ENCODE measurements around the gene XYLT1.

The XYLT1 gene

DNA sequence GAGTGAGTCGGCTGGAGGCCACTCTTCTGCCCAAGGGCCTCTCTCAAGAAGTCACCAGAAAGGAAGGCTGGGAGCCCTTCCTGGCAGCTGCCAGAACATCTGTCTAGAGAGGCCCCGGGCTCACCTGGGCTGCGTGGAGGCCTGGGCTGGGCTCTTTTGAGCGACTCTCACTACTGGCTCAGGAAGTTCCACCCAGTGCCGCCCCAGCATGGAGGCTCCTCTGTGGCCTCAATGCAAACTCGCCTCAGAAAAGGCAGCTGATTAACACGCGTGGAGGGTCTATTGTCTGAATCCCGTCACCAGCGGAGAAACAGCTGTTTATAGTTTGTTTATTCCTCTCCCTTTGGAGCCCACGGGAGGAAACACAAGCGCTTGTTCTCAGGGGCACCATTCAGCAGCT, 25.3 kb downstream of the XYLT1 start:
- no peak overlapping the region for H3K4me3 ChIP-seq (ENCODE audit: control insufficient read depth, low read depth, low read length)
- no peak for DNase-seq (ENCODE audit: low read depth)
- TF ChIP-seq, protein P1, sequence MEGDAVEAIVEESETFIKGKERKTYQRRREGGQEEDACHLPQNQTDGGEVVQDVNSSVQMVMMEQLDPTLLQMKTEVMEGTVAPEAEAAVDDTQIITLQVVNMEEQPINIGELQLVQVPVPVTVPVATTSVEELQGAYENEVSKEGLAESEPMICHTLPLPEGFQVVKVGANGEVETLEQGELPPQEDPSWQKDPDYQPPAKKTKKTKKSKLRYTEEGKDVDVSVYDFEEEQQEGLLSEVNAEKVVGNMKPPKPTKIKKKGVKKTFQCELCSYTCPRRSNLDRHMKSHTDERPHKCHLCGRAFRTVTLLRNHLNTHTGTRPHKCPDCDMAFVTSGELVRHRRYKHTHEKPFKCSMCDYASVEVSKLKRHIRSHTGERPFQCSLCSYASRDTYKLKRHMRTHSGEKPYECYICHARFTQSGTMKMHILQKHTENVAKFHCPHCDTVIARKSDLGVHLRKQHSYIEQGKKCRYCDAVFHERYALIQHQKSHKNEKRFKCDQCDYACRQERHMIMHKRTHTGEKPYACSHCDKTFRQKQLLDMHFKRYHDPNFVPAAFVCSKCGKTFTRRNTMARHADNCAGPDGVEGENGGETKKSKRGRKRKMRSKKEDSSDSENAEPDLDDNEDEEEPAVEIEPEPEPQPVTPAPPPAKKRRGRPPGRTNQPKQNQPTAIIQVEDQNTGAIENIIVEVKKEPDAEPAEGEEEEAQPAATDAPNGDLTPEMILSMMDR (IDR thresholded peaks at IDR 0.05; ENCODE audit: control insufficient read depth, insufficient read depth, low read depth, low read length, missing control alignments): no peak

DNA sequence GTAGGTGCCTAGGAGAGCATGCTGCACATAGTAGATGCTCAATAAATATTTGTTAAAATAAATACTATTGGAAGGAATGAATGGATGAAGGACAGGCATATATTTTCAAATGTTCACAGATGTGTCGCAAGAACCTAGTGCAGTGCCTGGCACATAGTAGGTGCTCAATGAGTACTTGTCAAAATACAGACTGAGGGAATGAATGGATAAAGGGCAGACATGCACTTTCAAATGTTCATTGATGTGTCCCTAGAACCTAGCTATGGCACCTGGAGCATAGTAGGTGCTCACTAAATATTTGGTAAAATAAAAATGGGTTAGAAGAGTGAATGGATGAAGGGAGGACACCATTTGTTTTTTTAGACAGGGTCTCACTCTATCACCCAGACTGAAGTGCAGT, 26.1 kb downstream of the XYLT1 start:
- no peak for DNase-seq (ENCODE audit: low read depth)
- H3K4me3 ChIP-seq (ENCODE audit: control insufficient read depth, low read depth, low read length): no peak overlapping the region
- TF ChIP-seq, protein P1 (IDR thresholded peaks at IDR 0.05; ENCODE audit: control insufficient read depth, insufficient read depth, low read depth, low read length, missing control alignments): no peak

DNA sequence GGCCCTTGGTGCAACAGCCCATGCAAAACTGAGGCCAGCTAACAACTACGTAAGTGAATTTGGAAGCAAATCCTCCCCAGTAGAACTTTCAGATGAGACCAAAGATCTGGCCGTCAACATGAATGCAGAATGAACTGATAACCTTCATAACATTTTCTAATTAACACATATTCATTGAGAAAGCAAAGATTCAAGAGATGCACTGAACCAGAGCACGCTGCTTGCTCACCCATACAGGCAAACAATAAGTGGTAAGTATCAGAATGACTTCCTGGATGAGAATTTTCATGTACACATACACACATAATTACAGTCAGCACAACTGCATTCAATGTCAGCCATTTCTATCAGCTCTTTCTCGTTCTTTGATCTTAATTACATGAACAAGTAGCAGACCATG, 30.6 kb downstream of the XYLT1 start:
- H3K4me3 ChIP-seq (ENCODE audit: control insufficient read depth, low read depth, low read length): no peak overlapping the region
- no peak for DNase-seq (ENCODE audit: low read depth)
- TF ChIP-seq, protein P1 (IDR thresholded peaks at IDR 0.05; ENCODE audit: control insufficient read depth, insufficient read depth, low read depth, low read length, missing control alignments): no peak

DNA sequence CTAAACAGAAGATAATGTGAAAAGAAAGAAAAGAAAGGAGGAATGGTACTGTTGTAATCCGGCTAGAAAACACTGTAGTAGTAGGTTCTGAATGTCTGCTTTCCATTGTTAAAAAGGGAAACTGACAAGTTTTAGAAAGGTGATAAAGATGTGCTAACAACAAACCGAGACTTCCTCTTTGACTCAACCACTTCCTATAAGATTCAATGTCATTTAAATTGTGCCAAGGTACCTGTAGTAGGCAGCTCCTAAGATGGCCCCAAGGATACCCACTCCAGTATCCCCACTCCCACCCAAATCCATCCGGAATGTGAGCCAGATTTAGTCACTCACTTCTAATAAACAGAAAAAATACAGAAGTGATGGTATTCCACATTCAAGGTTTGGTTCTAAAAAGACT, 31.2 kb downstream of the XYLT1 start:
- no peak for DNase-seq (ENCODE audit: low read depth)
- H3K4me3 ChIP-seq (ENCODE audit: control insufficient read depth, low read depth, low read length): no peak overlapping the region
- TF ChIP-seq, protein P1 (IDR thresholded peaks at IDR 0.05; ENCODE audit: control insufficient read depth, insufficient read depth, low read depth, low read length, missing control alignments): no peak

DNA sequence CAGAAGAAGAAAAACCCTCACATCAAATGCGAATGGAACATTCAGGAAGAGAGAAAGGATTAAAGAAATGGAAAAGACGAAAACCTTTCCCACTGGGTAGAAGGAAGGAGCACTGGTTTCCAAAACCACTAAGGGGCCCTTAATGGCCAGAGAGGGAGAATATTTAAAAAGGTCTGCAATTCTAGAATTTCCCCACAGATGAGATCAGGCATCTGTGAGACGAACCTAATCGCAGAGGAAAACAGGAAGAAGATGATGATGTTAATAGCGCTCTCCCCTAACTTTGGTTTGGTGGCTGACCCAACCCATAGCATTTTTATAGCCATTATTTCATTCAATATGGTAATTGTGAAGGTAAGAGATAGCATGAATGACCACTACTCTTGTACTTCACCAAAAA, 32.8 kb downstream of the XYLT1 start:
- no peak overlapping the region for H3K4me3 ChIP-seq (ENCODE audit: control insufficient read depth, low read depth, low read length)
- TF ChIP-seq, protein P1 (IDR thresholded peaks at IDR 0.05; ENCODE audit: control insufficient read depth, insufficient read depth, low read depth, low read length, missing control alignments): no peak
- no peak for DNase-seq (ENCODE audit: low read depth)

DNA sequence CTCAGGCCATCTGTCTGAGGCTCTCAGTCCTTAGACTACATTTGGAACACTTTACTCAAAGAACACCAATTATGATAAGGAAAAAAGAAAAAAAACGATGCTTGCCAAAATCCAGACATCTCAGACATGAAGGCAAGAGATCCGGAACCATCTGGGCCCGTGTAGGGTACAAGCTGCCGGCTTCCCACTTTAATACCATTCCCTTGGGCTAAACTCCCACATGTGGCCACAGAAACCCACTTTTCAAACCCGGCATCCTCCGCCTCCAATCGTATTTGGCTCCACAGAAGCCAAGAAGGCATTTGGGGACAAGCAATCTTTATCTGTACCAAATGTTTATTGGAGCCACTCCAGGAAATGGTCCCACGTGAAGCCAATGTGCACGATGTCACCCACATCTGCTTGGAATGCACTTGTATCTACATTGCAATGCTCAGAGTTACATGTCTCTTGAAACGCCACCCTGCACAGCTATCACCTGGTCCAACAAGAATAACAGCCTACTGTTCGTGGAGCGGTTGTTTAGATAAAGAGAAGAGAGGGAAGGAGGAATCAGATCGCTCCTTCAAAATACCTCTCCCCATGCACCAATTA, 33.5 kb downstream of the XYLT1 start:
- H3K4me3 ChIP-seq (ENCODE audit: control insufficient read depth, low read depth, low read length): no peak overlapping the region
- TF ChIP-seq, protein P1 (IDR thresholded peaks at IDR 0.05; ENCODE audit: control insufficient read depth, insufficient read depth, low read depth, low read length, missing control alignments): no peak
- no peak for DNase-seq (ENCODE audit: low read depth)

DNA sequence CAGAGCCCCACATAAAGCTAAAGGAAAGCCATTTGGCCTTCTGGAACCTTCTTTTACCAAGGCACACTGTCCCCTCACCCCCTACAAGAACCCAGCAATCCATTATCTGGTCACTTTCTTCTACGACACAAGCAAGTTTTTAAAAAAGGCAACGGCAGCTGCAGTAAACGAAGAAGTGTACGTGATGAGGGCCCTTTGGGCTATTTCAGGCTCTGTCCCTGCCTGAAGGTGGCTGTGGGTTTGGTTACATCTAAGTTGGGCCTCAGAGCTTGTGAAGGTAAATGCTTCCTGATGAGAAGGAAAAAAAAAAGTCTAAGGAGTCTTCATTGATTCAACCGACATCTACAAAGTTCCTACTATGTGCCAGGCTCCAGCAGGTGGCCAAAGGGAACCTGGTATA, 35.4 kb downstream of the XYLT1 start:
- TF ChIP-seq, protein P1 (IDR thresholded peaks at IDR 0.05; ENCODE audit: control insufficient read depth, insufficient read depth, low read depth, low read length, missing control alignments): no peak
- no peak overlapping the region for H3K4me3 ChIP-seq (ENCODE audit: control insufficient read depth, low read depth, low read length)
- no peak for DNase-seq (ENCODE audit: low read depth)
